ENCODE results near the gene NPPA. TPM values are rescaled to one million over a fixed set of nuclear protein-coding genes. Genes with fewer than 3 reads are reported as not detected.

Gene NPPA
- total and polyA plus RNA-seq, 10 of the 15 experiments (the other 5 are each of a cell fraction or from before 2014, with no cell fraction given): 0.31 to 0.39 TPM; not detected in 8

DNA sequence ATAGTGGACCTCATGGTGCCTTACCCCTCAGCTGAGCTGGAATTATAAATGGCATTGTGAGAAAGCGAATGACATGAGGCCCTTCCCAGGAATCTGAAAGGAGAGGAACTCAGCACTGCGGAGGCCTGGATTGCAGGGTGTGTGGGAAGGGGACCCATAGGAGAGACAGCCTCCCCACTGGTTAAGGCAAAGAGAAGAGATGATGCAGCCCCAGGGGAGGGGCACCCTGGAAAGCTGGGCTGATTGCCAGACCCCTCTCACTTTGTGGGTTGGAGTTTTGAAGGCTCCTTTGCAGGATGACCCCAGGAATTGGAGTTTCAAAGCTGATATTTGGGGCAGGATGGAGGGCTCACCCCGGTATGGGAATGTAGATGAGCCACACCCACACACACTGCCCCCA, 9.1 kb upstream of the NPPA start:
- Histone ChIP-seq H3K4me1 (ENCODE audit: control insufficient read depth, insufficient read depth, low read length) (no peaks in the 10 kb centered on the region), H2AFZ (ENCODE audit: control insufficient read depth, low read depth, low read length) (no peak overlapping the region), H3K9ac (ENCODE audit: control insufficient read depth, insufficient read depth, low read length) (no peak overlapping the region), H3K9me3 (replicated peaks; ENCODE audit: control insufficient read depth, insufficient read depth, low read length) (no peaks in the 10 kb centered on the region), H3K4me3 (no peak overlapping the region), H3K27me3 (replicated peaks in 1 of 2; ENCODE audit: control insufficient read depth in 2 of 2, insufficient read depth in 2 of 2, low read length in 1 of 2) (peaks cover 3 to 12% of the 10 kb centered on the region in 2 experiments; a peak in 3 of 4 replicates), H3K79me2 (ENCODE audit: control insufficient read depth, insufficient read depth, low read length) (no peaks in the 10 kb centered on the region), H4K20me1 (ENCODE audit: control insufficient read depth, insufficient read depth) (no peaks in the 10 kb centered on the region), H3K27ac (ENCODE audit: control insufficient read depth, insufficient read depth) (no peak overlapping the region), H3K4me2 (ENCODE audit: control insufficient read depth, insufficient read depth) (no peak overlapping the region), H3K36me3 (ENCODE audit: control insufficient read depth in 2 of 2, insufficient read depth in 2 of 2, low read length in 1 of 2) (no peaks in the 10 kb centered on the region)
- TF ChIP-seq HCFC1 (IDR thresholded peaks at IDR 0.05; ENCODE audit: low read length) (no peak), KDM1A (IDR thresholded peaks at IDR 0.05; ENCODE audit: borderline replicate concordance) (no peak), ZZZ3 (IDR thresholded peaks at IDR 0.05; ENCODE audit: control insufficient read depth, insufficient read length, low read depth) (no peak), JUNB (IDR thresholded peaks at IDR 0.05) (no peak)
- TF ChIP-seq, protein P1, sequence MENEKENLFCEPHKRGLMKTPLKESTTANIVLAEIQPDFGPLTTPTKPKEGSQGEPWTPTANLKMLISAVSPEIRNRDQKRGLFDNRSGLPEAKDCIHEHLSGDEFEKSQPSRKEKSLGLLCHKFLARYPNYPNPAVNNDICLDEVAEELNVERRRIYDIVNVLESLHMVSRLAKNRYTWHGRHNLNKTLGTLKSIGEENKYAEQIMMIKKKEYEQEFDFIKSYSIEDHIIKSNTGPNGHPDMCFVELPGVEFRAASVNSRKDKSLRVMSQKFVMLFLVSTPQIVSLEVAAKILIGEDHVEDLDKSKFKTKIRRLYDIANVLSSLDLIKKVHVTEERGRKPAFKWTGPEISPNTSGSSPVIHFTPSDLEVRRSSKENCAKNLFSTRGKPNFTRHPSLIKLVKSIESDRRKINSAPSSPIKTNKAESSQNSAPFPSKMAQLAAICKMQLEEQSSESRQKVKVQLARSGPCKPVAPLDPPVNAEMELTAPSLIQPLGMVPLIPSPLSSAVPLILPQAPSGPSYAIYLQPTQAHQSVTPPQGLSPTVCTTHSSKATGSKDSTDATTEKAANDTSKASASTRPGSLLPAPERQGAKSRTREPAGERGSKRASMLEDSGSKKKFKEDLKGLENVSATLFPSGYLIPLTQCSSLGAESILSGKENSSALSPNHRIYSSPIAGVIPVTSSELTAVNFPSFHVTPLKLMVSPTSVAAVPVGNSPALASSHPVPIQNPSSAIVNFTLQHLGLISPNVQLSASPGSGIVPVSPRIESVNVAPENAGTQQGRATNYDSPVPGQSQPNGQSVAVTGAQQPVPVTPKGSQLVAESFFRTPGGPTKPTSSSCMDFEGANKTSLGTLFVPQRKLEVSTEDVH (IDR thresholded peaks at IDR 0.05; ENCODE audit: low read depth, partially characterized antibody): no peak
- TF ChIP-seq, protein P2, sequence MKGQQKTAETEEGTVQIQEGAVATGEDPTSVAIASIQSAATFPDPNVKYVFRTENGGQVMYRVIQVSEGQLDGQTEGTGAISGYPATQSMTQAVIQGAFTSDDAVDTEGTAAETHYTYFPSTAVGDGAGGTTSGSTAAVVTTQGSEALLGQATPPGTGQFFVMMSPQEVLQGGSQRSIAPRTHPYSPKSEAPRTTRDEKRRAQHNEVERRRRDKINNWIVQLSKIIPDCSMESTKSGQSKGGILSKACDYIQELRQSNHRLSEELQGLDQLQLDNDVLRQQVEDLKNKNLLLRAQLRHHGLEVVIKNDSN (IDR thresholded peaks at IDR 0.05; ENCODE audit: borderline replicate concordance, extremely low read length, insufficient read depth, low read depth, low read length): no peak
- TF ChIP-seq, protein P3, sequence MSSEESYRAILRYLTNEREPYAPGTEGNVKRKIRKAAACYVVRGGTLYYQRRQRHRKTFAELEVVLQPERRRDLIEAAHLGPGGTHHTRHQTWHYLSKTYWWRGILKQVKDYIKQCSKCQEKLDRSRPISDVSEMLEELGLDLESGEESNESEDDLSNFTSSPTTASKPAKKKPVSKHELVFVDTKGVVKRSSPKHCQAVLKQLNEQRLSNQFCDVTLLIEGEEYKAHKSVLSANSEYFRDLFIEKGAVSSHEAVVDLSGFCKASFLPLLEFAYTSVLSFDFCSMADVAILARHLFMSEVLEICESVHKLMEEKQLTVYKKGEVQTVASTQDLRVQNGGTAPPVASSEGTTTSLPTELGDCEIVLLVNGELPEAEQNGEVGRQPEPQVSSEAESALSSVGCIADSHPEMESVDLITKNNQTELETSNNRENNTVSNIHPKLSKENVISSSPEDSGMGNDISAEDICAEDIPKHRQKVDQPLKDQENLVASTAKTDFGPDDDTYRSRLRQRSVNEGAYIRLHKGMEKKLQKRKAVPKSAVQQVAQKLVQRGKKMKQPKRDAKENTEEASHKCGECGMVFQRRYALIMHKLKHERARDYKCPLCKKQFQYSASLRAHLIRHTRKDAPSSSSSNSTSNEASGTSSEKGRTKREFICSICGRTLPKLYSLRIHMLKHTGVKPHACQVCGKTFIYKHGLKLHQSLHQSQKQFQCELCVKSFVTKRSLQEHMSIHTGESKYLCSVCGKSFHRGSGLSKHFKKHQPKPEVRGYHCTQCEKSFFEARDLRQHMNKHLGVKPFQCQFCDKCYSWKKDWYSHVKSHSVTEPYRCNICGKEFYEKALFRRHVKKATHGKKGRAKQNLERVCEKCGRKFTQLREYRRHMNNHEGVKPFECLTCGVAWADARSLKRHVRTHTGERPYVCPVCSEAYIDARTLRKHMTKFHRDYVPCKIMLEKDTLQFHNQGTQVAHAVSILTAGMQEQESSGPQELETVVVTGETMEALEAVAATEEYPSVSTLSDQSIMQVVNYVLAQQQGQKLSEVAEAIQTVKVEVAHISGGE (CRISPR knock-in tag; IDR thresholded peaks at IDR 0.05): no peak
- TF ChIP-seq, protein P4, sequence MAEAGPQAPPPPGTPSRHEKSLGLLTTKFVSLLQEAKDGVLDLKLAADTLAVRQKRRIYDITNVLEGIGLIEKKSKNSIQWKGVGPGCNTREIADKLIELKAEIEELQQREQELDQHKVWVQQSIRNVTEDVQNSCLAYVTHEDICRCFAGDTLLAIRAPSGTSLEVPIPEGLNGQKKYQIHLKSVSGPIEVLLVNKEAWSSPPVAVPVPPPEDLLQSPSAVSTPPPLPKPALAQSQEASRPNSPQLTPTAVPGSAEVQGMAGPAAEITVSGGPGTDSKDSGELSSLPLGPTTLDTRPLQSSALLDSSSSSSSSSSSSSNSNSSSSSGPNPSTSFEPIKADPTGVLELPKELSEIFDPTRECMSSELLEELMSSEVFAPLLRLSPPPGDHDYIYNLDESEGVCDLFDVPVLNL (IDR thresholded peaks at IDR 0.05; ENCODE audit: low read depth, low read length): no peak
- TF ChIP-seq, protein P5, sequence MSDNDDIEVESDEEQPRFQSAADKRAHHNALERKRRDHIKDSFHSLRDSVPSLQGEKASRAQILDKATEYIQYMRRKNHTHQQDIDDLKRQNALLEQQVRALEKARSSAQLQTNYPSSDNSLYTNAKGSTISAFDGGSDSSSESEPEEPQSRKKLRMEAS (IDR thresholded peaks at IDR 0.05; ENCODE audit: low read depth, low read length): no peak
- TF ChIP-seq, protein P6, sequence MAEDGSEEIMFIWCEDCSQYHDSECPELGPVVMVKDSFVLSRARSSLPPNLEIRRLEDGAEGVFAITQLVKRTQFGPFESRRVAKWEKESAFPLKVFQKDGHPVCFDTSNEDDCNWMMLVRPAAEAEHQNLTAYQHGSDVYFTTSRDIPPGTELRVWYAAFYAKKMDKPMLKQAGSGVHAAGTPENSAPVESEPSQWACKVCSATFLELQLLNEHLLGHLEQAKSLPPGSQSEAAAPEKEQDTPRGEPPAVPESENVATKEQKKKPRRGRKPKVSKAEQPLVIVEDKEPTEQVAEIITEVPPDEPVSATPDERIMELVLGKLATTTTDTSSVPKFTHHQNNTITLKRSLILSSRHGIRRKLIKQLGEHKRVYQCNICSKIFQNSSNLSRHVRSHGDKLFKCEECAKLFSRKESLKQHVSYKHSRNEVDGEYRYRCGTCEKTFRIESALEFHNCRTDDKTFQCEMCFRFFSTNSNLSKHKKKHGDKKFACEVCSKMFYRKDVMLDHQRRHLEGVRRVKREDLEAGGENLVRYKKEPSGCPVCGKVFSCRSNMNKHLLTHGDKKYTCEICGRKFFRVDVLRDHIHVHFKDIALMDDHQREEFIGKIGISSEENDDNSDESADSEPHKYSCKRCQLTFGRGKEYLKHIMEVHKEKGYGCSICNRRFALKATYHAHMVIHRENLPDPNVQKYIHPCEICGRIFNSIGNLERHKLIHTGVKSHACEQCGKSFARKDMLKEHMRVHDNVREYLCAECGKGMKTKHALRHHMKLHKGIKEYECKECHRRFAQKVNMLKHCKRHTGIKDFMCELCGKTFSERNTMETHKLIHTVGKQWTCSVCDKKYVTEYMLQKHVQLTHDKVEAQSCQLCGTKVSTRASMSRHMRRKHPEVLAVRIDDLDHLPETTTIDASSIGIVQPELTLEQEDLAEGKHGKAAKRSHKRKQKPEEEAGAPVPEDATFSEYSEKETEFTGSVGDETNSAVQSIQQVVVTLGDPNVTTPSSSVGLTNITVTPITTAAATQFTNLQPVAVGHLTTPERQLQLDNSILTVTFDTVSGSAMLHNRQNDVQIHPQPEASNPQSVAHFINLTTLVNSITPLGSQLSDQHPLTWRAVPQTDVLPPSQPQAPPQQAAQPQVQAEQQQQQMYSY (CRISPR knock-in tag; IDR thresholded peaks at IDR 0.05): no peak
- 66% methylated on average over 3 of the region's 3 CpGs for WGBS (ENCODE audit: insufficient coverage, insufficient replicate concordance, low lambda C conversion rate, missing lambda C conversion rate)
- no TSS peak for BruUV-seq (replicated peaks)
- FAIRE-seq (no peak), ATAC-seq (no peak), DNase-seq (ENCODE audit: low read depth, low spot score) (no peak)
- SMC1A ChIA-PET (ENCODE audit: uncharacterized antibody, unreplicated experiment): no interaction called here
- POLR2A ChIA-PET: no interaction called here
- intact Hi-C loops (cut with micrococcal nuclease; ENCODE audit: unreplicated experiment) (no loop called here), in situ Hi-C loops (cut with MboI) (no loop called here)
- RAD21 ChIA-PET (ENCODE audit: unreplicated experiment): no interaction called here
- CTCF ChIA-PET: interaction anchor here (0.5 kb wide), 1 partner anchor 136 kb away, joined by 3 read pairs; no protein-coding TSS in a partner anchor

All from GM12878 (cell line).